GM12878 (cell line): ENCODE measurements around the gene RCAN2. TPM values are rescaled to one million over a fixed set of nuclear protein-coding genes. Genes with fewer than 3 reads are reported as not detected.

Source experiments
- ATAC-seq: fragments of 200-7000 bp; cut with Tn5 transposase; 3 replicates; pipeline ENCODE4 v1.9.1; 2020; ENCODE audit warnings: mild to moderate bottlenecking, moderate library complexity
- BruUV-seq: library from RNA; stranded (reverse); fragments of 400-500 nt; replicated peaks from 2 replicates; lab custom pipeline; 2021; lab: Mats Ljungman, UMichigan
- CTCF ChIA-PET: fragments of 300-600 bp; sonication (Branson Sonifier 250); formaldehyde crosslinking; extraction: SDS; loops from one replicate; lab custom pipeline; 2021; ENCODE audit warnings: inconsistent platforms; lab: Yijun Ruan, JAX
- POLR2A ChIA-PET: fragments of 350-600 bp; formaldehyde crosslinking; extraction: SDS; loops from one replicate; lab custom pipeline; 2021; ENCODE audit warnings: inconsistent platforms; lab: Charles Lee
- RAD21 ChIA-PET: fragments of 300-600 bp; sonication (Branson Sonifier 250); formaldehyde crosslinking; loops from one replicate; lab custom pipeline; 2023; ENCODE audit warnings: antibody characterized with exemption; ENCODE audit not compliant: unreplicated experiment; lab: Charles Lee
- SMC1A ChIA-PET: fragments of 300-600 bp; sonication (Branson Sonifier 250); formaldehyde crosslinking; loops from one replicate; lab custom pipeline; 2023; ENCODE audit not compliant: unreplicated experiment, uncharacterized antibody; lab: Charles Lee
- DNase-seq: peaks from one replicate; pipeline ENCODE4 v3.0.0-alpha.2; 2011; ENCODE audit warnings: low read depth, low spot score
- FAIRE-seq: peaks from 3 replicates; lab custom pipeline; 2011; peaks lifted over from hg19 to GRCh38; lab: Jason Lieb, UNC
- H2AFZ ChIP-seq: 2 replicates; pipeline ENCODE4 v1.6.0; 2011; ENCODE audit warnings: low read depth, low read length, control low read depth; ENCODE audit not compliant: control insufficient read depth
- H3K27ac ChIP-seq: 2 replicates; pipeline ENCODE4 v1.5.1; 2011; ENCODE audit warnings: control low read depth; ENCODE audit not compliant: control insufficient read depth, insufficient read depth
- H3K27me3 ChIP-seq, 2 experiments: replicated peaks in 1 of 2; 2 replicates each; pipeline versions ENCODE4 v1.6.0 to v1.6.1; 2011; ENCODE audit warnings: low read length in 1 of 2; ENCODE audit not compliant: control insufficient read depth in 2 of 2, insufficient read depth in 2 of 2
- H3K36me3 ChIP-seq, 2 experiments: 2 replicates each; pipeline ENCODE4 v1.5.1; 2011; ENCODE audit warnings: low read length in 1 of 2; ENCODE audit not compliant: control insufficient read depth in 2 of 2, insufficient read depth in 2 of 2
- H3K4me1 ChIP-seq: 2 replicates; pipeline ENCODE4 v1.6.1; 2011; ENCODE audit warnings: mild to moderate bottlenecking, low read length, moderate library complexity, mixed read lengths; ENCODE audit not compliant: control insufficient read depth, insufficient read depth
- H3K4me2 ChIP-seq: 2 replicates; pipeline ENCODE4 v1.6.0; 2011; ENCODE audit warnings: control low read depth; ENCODE audit not compliant: control insufficient read depth, insufficient read depth
- H3K4me3 ChIP-seq: fragments of 200-600 bp; sonication (generic); 2 replicates; pipeline ENCODE4 v1.5.1; 2016
- H3K79me2 ChIP-seq: 2 replicates; pipeline ENCODE4 v1.6.0; 2011; ENCODE audit warnings: low read length; ENCODE audit not compliant: control insufficient read depth, insufficient read depth
- H3K9ac ChIP-seq: 2 replicates; pipeline ENCODE4 v1.8.0; 2011; ENCODE audit warnings: low read length, control low read depth, mixed read lengths; ENCODE audit not compliant: control insufficient read depth, insufficient read depth
- H3K9me3 ChIP-seq: replicated peaks from 3 replicates; pipeline ENCODE4 v1.5.1; 2011; ENCODE audit warnings: mild to moderate bottlenecking, low read length; ENCODE audit not compliant: control insufficient read depth, insufficient read depth
- H4K20me1 ChIP-seq: 2 replicates; pipeline ENCODE4 v1.6.0; 2011; ENCODE audit not compliant: control insufficient read depth, insufficient read depth
- ASH2L ChIP-seq: fragments of 300-600, 200-600 bp; sonication (generic); IDR thresholded peaks from 2 replicates; pipeline ENCODE4 v1.6.1; 2017; ENCODE audit warnings: low read depth, mild to moderate bottlenecking, borderline replicate concordance
- BACH1 ChIP-seq: fragments of 450-650 bp; IDR thresholded peaks from 2 replicates; pipeline ENCODE4 v1.6.1; 2017; ENCODE audit warnings: mild to moderate bottlenecking, borderline replicate concordance
- BCL11A ChIP-seq: IDR thresholded peaks from 2 replicates; pipeline ENCODE4 v1.6.1; 2011; ENCODE audit warnings: low read depth, low read length
- CBX5 ChIP-seq: sonication (generic); IDR thresholded peaks from 2 replicates; pipeline ENCODE4 v1.6.1; 2016; ENCODE audit warnings: low read depth, moderate library complexity, mild to moderate bottlenecking, inconsistent platforms
- DPF2 ChIP-seq: fragments of 450-650 bp; IDR thresholded peaks from 2 replicates; pipeline ENCODE4 v1.6.1; 2017; ENCODE audit warnings: mild to moderate bottlenecking
- GATAD2B ChIP-seq: fragments of 450-650 bp; conservative IDR thresholded peaks from 2 replicates; pipeline ENCODE4 v1.6.1; 2017; ENCODE audit warnings: low read depth, mild to moderate bottlenecking, moderate library complexity
- HDAC6 ChIP-seq: fragments of 200-600 bp; sonication (generic); IDR thresholded peaks from one replicate; pipeline ENCODE4 v1.8.0; 2017; ENCODE audit warnings: antibody characterized with exemption; ENCODE audit not compliant: unreplicated experiment
- NFIC ChIP-seq: IDR thresholded peaks from 2 replicates; pipeline ENCODE4 v1.6.1; 2012; ENCODE audit warnings: low read depth, mild to moderate bottlenecking, inconsistent platforms, low read length, moderate library complexity
- RAD51 ChIP-seq: fragments of 450-650 bp; IDR thresholded peaks from 2 replicates; pipeline ENCODE4 v1.6.1; 2016; ENCODE audit warnings: moderate library complexity, mild to moderate bottlenecking, inconsistent platforms
- SREBF1 ChIP-seq: IDR thresholded peaks from 2 replicates; pipeline ENCODE4 v1.6.1; 2012; ENCODE audit warnings: mild to moderate bottlenecking, low read length
- TAF1 ChIP-seq: IDR thresholded peaks from 2 replicates; pipeline ENCODE4 v1.6.1; 2011; ENCODE audit warnings: mild to moderate bottlenecking, low read depth, low read length, borderline replicate concordance
- WGBS: methylation state at CpG from one replicate; pipeline ENCODE4 v1.1.6; 2016; ENCODE audit warnings: low lambda C conversion rate; ENCODE audit not compliant: insufficient replicate concordance, insufficient coverage; ENCODE audit errors: missing lambda C conversion rate; 5-methylcytosine and 5-hydroxymethylcytosine counted together
- in situ Hi-C: fragments of 300-500 bp; cut with MboI; formaldehyde crosslinking; loops from 9 replicates; pipeline ENCODE4 v1.14.3; 2018; ENCODE audit warnings: mixed read lengths
- intact Hi-C: fragments of 100-400 bp; cut with micrococcal nuclease; formaldehyde crosslinking; loops from one replicate; pipeline ENCODE4 v1.14.2; 2022; ENCODE audit not compliant: unreplicated experiment
- polyA plus RNA-seq, 11 experiments: library from polyadenylated mRNA; depleted of rRNA in 4 of 11; unstranded in 6 of 11; stranded (reverse) in 5 of 11; fragments of >200 nt; fragmentation: Nextera tagmentation in 4 of 11; fragmentation: Illumina TruSeq in 1 of 11; extraction: Ambion mirVana in 4 of 11; extraction: Trizol in 1 of 11; gene quantifications; 1 replicate in 1 of 11; 2 replicates in 10 of 11; pipeline versions ENCODE4 v1.2.1 to v1.2.3, GENCODE V29; 2011 to 2016; ENCODE audit warnings: inconsistent platforms in 2 of 11, missing spikeins in 2 of 11, low read depth in 1 of 11
- total RNA-seq, 4 experiments: library from RNA; depleted of rRNA in 3 of 4; stranded (reverse); fragments of >200 nt in 3 of 4; fragmentation: Illumina TruSeq in 1 of 4; extraction: Trizol in 1 of 4; gene quantifications; 2 replicates each; pipeline versions ENCODE4 v1.2.1 to v1.2.3, GENCODE V29; 2013 to 2021
- TF ChIP-seq, protein P1 (sequence below): fragments of 450-650 bp; IDR thresholded peaks from 2 replicates; pipeline ENCODE4 v1.6.1; 2017; ENCODE audit warnings: low read depth, mild to moderate bottlenecking, moderate library complexity
- TF ChIP-seq, protein P2 (sequence below): IDR thresholded peaks from 2 replicates; pipeline ENCODE4 v1.6.1; 2011; ENCODE audit warnings: borderline replicate concordance, low read depth, mild to moderate bottlenecking, moderate library complexity, low read length; ENCODE audit not compliant: insufficient read depth, poor library complexity, severe bottlenecking
- TF ChIP-seq, protein P3 (sequence below): fragments of 450-650 bp; IDR thresholded peaks from 2 replicates; pipeline ENCODE4 v1.6.1; 2018; ENCODE audit warnings: borderline replicate concordance, mild to moderate bottlenecking; ENCODE audit not compliant: partially characterized antibody

The RCAN2 gene
- total and polyA plus RNA-seq, 10 of the 15 experiments (the other 5 are each of a cell fraction or from before 2014, with no cell fraction given), result 0.06 TPM; not detected in 9

DNA sequence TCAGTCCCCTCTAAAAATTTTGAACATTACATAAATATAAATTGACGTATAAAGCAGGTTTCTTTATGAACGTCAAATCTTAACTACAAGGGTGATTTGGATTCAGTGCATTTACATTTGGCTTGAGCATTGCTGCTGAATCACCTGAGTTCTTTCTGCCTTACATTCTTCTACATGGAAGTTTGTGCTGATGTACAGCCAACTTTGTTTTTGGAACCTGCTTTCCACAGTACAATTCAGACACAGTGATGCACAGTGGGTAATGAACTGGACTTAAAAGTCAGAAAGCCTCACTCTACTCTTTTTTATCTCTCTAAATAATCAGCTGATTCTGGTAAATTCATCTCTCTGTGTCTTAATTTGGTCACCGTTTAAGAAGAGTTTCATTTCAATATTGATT, 47.6 kb downstream of the RCAN2 start:
- Histone ChIP-seq H3K4me2 (no peak overlapping the region), H2AFZ (no peak overlapping the region), H3K9ac (no peak overlapping the region), H3K36me3 (no peaks in the 10 kb centered on the region), H3K27me3 (no peaks in the 10 kb centered on the region), H3K79me2 (no peaks in the 10 kb centered on the region), H4K20me1 (no peaks in the 10 kb centered on the region), H3K9me3 (no peaks in the 10 kb centered on the region; the same call in 2 of the 3 replicates), H3K27ac (no peak overlapping the region), H3K4me3 (no peak overlapping the region)
- 57% methylated on average over 3 of the region's 3 CpGs for WGBS
- FAIRE-seq (no peak), DNase-seq (no peak)
- BruUV-seq, result no TSS peak
- in situ Hi-C loops, result no loop called here
- SMC1A ChIA-PET, result no interaction called here
- POLR2A ChIA-PET, result no interaction called here
- RAD21 ChIA-PET, result no interaction called here
- TF ChIP-seq NFIC, result no peak
- no peak for TF ChIP-seq RAD51
- no peak for TF ChIP-seq TAF1
- no peak for TF ChIP-seq BACH1
- TF ChIP-seq DPF2, result no peak
- TF ChIP-seq HDAC6, result no peak
- TF ChIP-seq, protein P1, sequence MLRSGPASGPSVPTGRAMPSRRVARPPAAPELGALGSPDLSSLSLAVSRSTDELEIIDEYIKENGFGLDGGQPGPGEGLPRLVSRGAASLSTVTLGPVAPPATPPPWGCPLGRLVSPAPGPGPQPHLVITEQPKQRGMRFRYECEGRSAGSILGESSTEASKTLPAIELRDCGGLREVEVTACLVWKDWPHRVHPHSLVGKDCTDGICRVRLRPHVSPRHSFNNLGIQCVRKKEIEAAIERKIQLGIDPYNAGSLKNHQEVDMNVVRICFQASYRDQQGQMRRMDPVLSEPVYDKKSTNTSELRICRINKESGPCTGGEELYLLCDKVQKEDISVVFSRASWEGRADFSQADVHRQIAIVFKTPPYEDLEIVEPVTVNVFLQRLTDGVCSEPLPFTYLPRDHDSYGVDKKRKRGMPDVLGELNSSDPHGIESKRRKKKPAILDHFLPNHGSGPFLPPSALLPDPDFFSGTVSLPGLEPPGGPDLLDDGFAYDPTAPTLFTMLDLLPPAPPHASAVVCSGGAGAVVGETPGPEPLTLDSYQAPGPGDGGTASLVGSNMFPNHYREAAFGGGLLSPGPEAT, result no peak
- TF ChIP-seq, protein P2, sequence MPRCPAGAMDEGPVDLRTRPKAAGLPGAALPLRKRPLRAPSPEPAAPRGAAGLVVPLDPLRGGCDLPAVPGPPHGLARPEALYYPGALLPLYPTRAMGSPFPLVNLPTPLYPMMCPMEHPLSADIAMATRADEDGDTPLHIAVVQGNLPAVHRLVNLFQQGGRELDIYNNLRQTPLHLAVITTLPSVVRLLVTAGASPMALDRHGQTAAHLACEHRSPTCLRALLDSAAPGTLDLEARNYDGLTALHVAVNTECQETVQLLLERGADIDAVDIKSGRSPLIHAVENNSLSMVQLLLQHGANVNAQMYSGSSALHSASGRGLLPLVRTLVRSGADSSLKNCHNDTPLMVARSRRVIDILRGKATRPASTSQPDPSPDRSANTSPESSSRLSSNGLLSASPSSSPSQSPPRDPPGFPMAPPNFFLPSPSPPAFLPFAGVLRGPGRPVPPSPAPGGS, result no peak
- no peak for TF ChIP-seq GATAD2B
- no peak for TF ChIP-seq SREBF1
- TF ChIP-seq BCL11A, result no peak
- no peak for TF ChIP-seq ASH2L
- no peak for TF ChIP-seq CBX5
- TF ChIP-seq, protein P3, sequence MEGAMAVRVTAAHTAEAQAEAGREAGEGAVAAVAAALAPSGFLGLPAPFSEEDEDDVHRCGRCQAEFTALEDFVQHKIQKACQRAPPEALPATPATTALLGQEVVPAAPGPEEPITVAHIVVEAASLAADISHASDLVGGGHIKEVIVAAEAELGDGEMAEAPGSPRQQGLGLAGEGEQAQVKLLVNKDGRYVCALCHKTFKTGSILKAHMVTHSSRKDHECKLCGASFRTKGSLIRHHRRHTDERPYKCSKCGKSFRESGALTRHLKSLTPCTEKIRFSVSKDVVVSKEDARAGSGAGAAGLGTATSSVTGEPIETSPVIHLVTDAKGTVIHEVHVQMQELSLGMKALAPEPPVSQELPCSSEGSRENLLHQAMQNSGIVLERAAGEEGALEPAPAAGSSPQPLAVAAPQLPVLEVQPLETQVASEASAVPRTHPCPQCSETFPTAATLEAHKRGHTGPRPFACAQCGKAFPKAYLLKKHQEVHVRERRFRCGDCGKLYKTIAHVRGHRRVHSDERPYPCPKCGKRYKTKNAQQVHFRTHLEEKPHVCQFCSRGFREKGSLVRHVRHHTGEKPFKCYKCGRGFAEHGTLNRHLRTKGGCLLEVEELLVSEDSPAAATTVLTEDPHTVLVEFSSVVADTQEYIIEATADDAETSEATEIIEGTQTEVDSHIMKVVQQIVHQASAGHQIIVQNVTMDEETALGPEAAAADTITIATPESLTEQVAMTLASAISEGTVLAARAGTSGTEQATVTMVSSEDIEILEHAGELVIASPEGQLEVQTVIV, result no peak
- TF ChIP-seq, all 136 proteins: peak for 0
- no peaks in the 10 kb centered on the region for H3K4me1 ChIP-seq
- no peak for ATAC-seq
- intact Hi-C loops, result no loop called here
- CTCF ChIA-PET, result no interaction called here
